ENCODE data around the gene TMEM141. TPM values are rescaled to one million over a fixed set of nuclear protein-coding genes. Genes with fewer than 3 reads are reported as not detected.
"Not testable (repeated sequence)": the region's sequence is repeated elsewhere in the genome, so short reads cannot be mapped to it uniquely, and the experiment has no call there.

The TMEM141 gene
- total RNA-seq, 1 donor from 2014 or later = 19.9 TPM

GRCh38 chr9:136763649-136764035 lies 27.5 kb upstream of the TMEM141 start:
- Histone ChIP-seq H3K36me3 (no peaks in the 10 kb centered on the region), H3K9ac (no peak overlapping the region), H3K4me2 (peak overlapping the region; percentile 57), H3K79me2 (ENCODE audit: low read depth) (no peaks in the 10 kb centered on the region), H3F3A (ENCODE audit: low read depth) (peaks cover 25% of the 10 kb centered on the region), H3K9me3 (ENCODE audit: low read depth) (no peaks in the 10 kb centered on the region), H4K20me1 (ENCODE audit: low read depth) (no peaks in the 10 kb centered on the region), H3K4me1 (peaks cover 10% of the 10 kb centered on the region), H3K4me3 (no peak overlapping the region), H3K27ac (no peak overlapping the region), H3K27me3 (peaks cover 22% of the 10 kb centered on the region), H2AFZ (replicated peaks) (no peak overlapping the region)
- no peak for DNase-seq (ENCODE audit: low spot score)
- TF ChIP-seq EZH2 (IDR thresholded peaks at IDR 0.05) = no peak
- no peak for TF ChIP-seq EZH2phosphoT487 (IDR thresholded peaks at IDR 0.05)
- TF ChIP-seq CTCF (IDR thresholded peaks at IDR 0.05) = no peak
- Mint-ChIP-seq H3K36me3 (no peaks in the 10 kb centered on the region), H3K27me3 (ENCODE audit: insufficient read depth, low read depth) (no peaks in the 10 kb centered on the region), H3K4me3 (no peak overlapping the region), H3K27ac (no peak overlapping the region), H3K9me3 (no peaks in the 10 kb centered on the region), H3K4me1 (peaks cover 28% of the 10 kb centered on the region)

GRCh38 chr9:136764301-136764891 lies 26.7 kb upstream of the TMEM141 start, which contains the start of gene LCN15:
Gene LCN15 (minus strand): TSS chr9:136764518. CDS start chr9:136764488, 30 bp downstream.
- Histone ChIP-seq H3K4me2 (peak within 1 kb of the TSS; percentile 57), H4K20me1 (ENCODE audit: low read depth) (no peaks in the 10 kb centered on the region), H3K4me3 (no peak within 1 kb of the TSS), H3K9me3 (ENCODE audit: low read depth) (no peaks in the 10 kb centered on the region), H3F3A (ENCODE audit: low read depth) (peaks cover 28% of the 10 kb centered on the region), H2AFZ (replicated peaks) (no peak within 1 kb of the TSS), H3K36me3 (no peaks in the 10 kb centered on the region), H3K27ac (no peak within 1 kb of the TSS), H3K27me3 (peaks cover 25% of the 10 kb centered on the region), H3K79me2 (ENCODE audit: low read depth) (no peaks in the 10 kb centered on the region), H3K4me1 (peaks cover 10% of the 10 kb centered on the region), H3K9ac (no peak within 1 kb of the TSS)
- H3K27me3 Mint-ChIP-seq (ENCODE audit: insufficient read depth, low read depth) = no peaks in the 10 kb centered on the region
- H3K27ac Mint-ChIP-seq = no peak within 1 kb of the TSS
- peaks cover 28% of the 10 kb centered on the region for H3K4me1 Mint-ChIP-seq
- DNase-seq (ENCODE audit: low spot score) = no peak
- TF ChIP-seq EZH2 (IDR thresholded peaks at IDR 0.05) = no peak
- no peak for TF ChIP-seq CTCF (IDR thresholded peaks at IDR 0.05)
- no peak for TF ChIP-seq EZH2phosphoT487 (IDR thresholded peaks at IDR 0.05)
- no peaks in the 10 kb centered on the region for H3K9me3 Mint-ChIP-seq
- H3K36me3 Mint-ChIP-seq = no peaks in the 10 kb centered on the region
- H3K4me3 Mint-ChIP-seq = no peak within 1 kb of the TSS

GRCh38 chr9:136765041-136765440 lies 26.1 kb upstream of the TMEM141 start:
- peaks cover 23% of the 10 kb centered on the region for H3F3A ChIP-seq (ENCODE audit: low read depth)
- H3K36me3 Mint-ChIP-seq = no peaks in the 10 kb centered on the region
- peaks cover 27% of the 10 kb centered on the region for H3K4me1 Mint-ChIP-seq
- H3K79me2 ChIP-seq (ENCODE audit: low read depth) = no peaks in the 10 kb centered on the region
- no peaks in the 10 kb centered on the region for H3K9me3 Mint-ChIP-seq
- H4K20me1 ChIP-seq (ENCODE audit: low read depth) = no peaks in the 10 kb centered on the region
- no peak overlapping the region for H3K27ac ChIP-seq
- H3K9me3 ChIP-seq (ENCODE audit: low read depth) = no peaks in the 10 kb centered on the region
- TF ChIP-seq EZH2 (IDR thresholded peaks at IDR 0.05) (no peak), CTCF (IDR thresholded peaks at IDR 0.05) (no peak), EZH2phosphoT487 (IDR thresholded peaks at IDR 0.05) (no peak)
- H3K27ac Mint-ChIP-seq = no peak overlapping the region
- no peak overlapping the region for H2AFZ ChIP-seq (replicated peaks)
- no peak overlapping the region for H3K4me3 Mint-ChIP-seq
- H3K27me3 Mint-ChIP-seq (ENCODE audit: insufficient read depth, low read depth) = no peaks in the 10 kb centered on the region
- H3K36me3 ChIP-seq = no peaks in the 10 kb centered on the region
- no peak for DNase-seq (ENCODE audit: low spot score)
- no peak overlapping the region for H3K4me3 ChIP-seq
- H3K27me3 ChIP-seq = peaks cover 25% of the 10 kb centered on the region
- H3K4me1 ChIP-seq = peaks cover 10% of the 10 kb centered on the region
- H3K4me2 ChIP-seq = no peak overlapping the region
- no peak overlapping the region for H3K9ac ChIP-seq

GRCh38 chr9:136765745-136766409 lies 25.3 kb upstream of the TMEM141 start:
- not testable (repeated sequence) for DNase-seq (ENCODE audit: low spot score); H3K36me3 Mint-ChIP-seq
- peak overlapping the region; percentile 18 for H3K27ac Mint-ChIP-seq

More at GRCh38 chr9:136765745-136766409, 25.3 kb upstream of the TMEM141 start:
- not testable (repeated sequence) for H3K4me3 ChIP-seq; H3K4me1 ChIP-seq; H3K9me3 Mint-ChIP-seq; H3K27me3 Mint-ChIP-seq (ENCODE audit: insufficient read depth, low read depth); H3K79me2 ChIP-seq (ENCODE audit: low read depth); H3K4me2 ChIP-seq; H3K9ac ChIP-seq; H3K36me3 ChIP-seq; H3K4me3 Mint-ChIP-seq; H3K9me3 ChIP-seq (ENCODE audit: low read depth); H2AFZ ChIP-seq (replicated peaks); H3K27ac ChIP-seq; H4K20me1 ChIP-seq (ENCODE audit: low read depth)
- H3K4me1 Mint-ChIP-seq = peaks cover 23% of the 10 kb centered on the region
- Histone ChIP-seq H3F3A (ENCODE audit: low read depth) (peaks cover 23% of the 10 kb centered on the region), H3K27me3 (peaks cover 25% of the 10 kb centered on the region)
